HL-60/S4 treated with phorbol 12-myristate 13-acetate at 8.2 ng/mL for 4 days and 3 days (cell line): ENCODE data around the gene CIB1.
"Not testable (repeated sequence)": the region's sequence is repeated elsewhere in the genome, so short reads cannot be mapped to it uniquely, and the experiment has no call there.

Experiments
- in situ Hi-C: fragments of 300-500 bp; cut with MboI; formaldehyde crosslinking; loops from 2 replicates; pipeline ENCODE4 v1.15.0; 2022; ENCODE audit warnings: low sequenced_read_pairs

CIB1 gene

DNA sequence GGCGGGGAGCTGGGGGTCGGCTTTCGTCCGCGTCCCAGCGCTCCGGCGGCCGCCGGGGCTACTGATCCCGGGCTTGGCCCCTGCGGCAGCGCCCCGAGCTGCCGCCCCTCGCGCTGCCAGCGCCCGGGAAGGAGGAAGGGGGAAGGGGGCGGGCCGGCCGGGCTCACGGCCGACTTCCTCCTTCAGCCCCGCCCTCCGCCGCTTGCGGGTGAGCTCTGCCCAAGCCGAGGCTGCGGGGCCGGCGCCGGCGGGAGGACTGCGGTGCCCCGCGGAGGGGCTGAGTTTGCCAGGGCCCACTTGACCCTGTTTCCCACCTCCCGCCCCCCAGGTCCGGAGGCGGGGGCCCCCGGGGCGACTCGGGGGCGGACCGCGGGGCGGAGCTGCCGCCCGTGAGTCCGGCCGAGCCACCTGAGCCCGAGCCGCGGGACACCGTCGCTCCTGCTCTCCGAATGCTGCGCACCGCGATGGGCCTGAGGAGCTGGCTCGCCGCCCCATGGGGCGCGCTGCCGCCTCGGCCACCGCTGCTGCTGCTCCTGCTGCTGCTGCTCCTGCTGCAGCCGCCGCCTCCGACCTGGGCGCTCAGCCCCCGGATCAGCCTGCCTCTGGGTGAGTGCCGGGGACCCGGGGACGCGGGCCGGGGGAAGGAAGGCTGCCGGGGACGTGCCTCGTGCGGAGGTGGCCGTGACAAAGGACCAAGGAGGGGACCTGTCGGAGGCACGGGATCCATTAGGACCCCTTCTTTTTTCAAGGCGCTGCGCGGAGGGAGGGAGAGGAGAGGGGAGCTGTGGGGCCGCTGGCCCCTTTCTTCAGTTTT lies 32.4 kb downstream of the CIB1 start, which contains the start of gene SEMA4B:
TSS of gene SEMA4B (plus strand) at position 201 of the 814 bp plus-strand sequence. CDS start at position 450, 249 bp downstream.
- in situ Hi-C loops: no loop called here

DNA sequence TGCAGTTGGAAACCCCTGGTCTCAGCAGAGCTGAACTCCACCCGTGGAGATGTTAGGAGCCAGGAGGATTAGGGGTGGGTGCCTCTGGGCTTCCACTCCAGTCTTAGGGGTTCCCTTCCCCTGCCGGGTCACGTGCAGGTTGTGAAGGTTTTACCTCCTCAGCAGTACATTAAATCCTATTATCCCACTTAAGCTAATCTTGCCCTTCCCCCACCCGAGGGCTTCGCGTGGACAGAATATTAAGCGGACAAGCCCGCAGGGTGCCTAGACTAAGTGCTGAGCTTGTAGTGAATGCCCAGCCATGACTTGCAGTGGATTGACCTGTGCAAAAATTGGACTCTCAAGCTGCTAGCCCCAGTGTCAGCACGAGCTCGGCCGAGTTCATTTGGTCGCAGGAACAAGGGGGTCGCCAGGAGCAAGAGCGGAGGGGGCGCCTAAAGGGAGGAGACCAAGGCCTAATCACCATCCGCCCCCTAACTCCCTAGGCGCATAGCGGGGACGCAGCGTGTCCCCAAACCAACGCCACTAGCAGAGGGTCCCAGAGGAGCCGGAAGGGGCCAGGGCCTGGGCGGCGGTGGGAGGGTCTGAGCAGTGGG lies 33.1 kb downstream of the CIB1 start:
- in situ Hi-C loops: no loop called here

DNA sequence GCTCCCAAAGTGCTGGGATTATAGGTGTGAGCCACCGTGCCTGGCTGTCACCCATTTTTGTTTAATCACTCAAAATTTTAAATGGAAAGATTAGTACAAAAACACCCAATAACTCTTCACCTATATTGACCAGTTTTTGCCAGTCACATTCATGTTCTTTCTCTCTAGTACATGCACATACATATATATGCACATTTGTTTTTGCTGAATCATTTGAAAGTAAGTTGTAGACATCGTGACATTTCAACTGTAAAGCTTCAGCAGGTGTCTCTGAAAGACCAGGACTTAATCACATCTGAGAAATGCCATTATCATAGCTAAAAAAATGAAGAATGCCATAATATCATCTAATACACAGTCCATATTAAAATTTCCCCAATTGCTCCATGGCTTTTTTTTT lies 39.1 kb downstream of the CIB1 start:
- in situ Hi-C loops: no loop called here

DNA sequence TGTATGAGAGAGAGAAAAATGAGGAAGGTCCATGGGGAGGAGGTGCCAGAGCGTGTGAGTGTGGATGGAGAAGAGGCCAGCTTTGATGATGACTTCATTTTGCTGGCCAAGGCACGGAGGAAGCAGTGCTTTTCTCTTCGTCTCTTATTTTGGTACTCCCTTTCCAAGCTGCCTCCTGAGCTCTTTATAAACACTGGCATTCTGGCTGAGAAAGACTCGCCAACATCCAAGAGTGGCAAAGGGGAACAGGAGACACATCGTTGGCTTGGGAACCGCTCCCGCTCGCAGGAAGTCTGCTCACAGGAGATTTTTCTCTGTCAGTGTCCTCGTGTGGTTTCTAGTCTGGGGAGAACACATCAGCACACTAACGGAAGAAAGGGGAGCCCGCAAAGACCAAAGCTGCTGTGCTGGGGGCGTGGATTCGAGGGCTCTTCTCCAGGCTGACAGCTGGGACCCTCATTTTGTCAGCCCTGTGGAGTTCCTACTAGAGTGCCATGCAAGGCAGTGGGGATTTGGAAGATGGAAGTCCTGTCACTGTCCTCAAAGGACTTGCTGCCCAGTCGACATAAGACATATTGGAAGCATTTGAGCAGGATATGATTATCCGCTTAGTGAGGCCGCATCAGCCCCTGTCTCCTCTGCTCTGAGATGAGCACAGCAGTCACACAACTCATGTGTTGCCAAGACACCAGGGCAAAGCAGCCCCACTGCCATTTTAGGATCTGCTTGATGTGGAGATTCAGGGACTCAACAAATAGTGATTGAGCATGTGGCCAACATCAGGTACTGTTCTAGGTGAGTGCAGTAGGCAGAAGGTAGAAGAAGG lies 40.6 kb downstream of the CIB1 start:
- in situ Hi-C loops: no loop called here

DNA sequence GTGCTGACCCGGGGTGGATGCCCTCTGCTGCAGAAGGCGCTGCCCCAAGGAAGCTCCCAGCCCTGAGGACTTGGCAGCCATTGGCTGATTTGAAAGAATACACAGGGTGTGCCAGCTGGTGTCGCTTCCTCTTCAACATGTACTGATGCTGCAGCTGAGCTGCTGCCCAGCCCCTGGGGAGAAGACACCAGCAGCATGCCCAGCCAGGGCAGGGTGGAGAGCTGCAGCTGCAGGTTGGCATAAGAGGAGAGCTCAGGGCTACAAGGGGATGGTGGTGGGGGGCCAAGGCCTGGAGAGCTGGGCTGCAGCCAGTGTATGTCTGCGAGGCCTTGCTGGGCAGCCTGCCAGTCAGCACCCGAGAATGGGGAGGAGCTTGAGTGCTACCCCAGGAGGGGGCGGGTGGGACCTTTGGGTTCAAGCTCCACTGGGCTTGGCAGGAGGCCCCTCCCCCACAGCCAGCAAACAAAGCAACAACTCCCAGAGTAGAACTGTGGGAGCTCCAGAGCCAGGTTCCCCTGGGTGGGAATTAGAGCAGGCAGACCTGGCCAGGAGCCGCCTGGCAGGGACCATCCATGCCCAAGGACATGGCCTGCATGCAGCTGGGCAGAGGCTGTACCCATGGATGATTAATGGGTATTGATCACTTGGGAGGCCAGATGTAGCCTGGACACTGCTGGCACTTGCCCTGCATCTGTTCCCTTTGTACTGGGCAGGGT lies 41.8 kb downstream of the CIB1 start:
- in situ Hi-C loops: no loop called here

DNA sequence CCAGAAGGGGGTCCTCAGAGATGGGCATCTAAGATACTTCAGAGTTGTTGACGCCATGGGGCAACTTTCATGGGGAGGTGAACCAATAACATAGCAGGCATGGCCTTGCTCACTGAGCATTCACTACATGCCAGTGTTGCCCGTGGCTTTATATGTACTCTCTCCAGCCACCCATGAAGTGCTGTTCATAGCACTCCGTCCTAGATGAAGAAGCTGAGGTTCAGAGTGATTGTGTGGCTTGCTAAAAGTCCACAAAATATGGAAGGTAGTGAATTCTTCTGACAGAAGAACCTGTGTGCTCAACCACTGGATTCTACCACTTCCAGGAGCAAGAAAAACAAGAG lies 42.4 kb downstream of the CIB1 start:
- in situ Hi-C loops: no loop called here

DNA sequence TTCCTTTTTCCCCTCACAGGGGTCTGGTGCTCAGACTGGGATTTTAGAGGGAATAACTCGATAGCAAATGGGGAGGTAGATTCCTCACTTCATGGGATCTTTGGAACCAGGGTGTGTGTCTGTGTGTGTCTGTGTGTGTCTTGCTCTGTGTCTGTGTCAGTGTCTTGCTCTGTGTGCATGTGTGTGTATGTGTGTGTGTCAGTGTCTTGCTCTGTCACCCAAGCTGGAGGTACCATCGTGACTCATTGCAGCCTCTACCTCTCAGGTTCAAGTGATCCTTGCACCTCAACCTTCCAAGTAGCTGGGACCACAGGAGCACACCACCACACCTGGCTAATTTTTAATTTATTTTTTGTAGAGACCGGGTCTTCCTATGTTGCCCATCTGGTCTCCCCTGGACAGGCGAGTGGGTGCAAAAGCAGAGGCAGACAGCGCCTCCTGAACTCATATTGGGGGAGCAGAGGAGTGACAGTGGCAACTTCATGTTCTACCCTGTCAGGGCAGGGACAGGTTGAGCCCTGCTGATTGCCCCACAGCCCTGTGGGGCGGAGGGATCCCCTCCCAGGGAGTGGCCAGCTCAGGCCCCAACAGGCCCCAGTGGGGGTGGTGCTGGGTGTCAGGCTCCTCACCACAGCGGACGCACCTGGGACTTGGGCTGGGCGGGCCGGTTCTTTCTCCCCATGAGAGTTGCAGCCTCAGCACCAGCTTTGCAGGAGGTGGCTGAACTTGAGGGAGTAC lies 43.0 kb downstream of the CIB1 start:
- in situ Hi-C loops: no loop called here

DNA sequence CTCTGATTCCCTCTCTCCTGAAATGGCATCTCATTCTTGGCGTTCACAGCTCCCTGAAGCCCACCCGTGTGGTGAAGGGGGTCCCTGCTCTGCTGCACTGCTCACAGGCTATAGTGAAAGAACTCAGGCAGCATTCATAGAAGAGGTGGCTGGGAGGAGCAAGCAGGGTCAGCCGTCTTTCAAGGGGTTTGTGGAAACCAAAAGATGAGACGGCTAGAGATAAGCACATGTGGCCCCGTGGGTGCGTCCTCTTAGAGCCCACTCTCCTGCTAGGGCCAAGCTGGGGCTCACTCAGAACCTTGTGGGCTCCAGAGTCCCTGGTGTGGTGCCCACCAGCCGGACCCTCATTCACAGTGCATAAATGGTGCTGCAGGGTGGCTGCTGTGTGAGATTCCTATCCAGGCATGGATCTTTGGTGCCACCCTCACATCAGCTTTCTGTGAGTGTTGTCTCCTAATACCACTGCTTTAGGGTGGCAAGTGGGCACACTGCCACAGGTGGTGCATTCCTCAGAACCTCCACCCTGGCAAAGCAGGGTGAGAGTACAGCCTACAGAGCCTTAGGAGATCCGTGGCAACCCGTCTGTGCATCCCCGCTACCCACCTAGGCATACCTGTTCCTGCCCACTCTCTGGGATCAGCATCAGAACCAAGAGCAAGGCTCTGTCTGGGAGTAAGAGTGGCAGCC lies 43.8 kb downstream of the CIB1 start:
- in situ Hi-C loops: no loop called here

DNA sequence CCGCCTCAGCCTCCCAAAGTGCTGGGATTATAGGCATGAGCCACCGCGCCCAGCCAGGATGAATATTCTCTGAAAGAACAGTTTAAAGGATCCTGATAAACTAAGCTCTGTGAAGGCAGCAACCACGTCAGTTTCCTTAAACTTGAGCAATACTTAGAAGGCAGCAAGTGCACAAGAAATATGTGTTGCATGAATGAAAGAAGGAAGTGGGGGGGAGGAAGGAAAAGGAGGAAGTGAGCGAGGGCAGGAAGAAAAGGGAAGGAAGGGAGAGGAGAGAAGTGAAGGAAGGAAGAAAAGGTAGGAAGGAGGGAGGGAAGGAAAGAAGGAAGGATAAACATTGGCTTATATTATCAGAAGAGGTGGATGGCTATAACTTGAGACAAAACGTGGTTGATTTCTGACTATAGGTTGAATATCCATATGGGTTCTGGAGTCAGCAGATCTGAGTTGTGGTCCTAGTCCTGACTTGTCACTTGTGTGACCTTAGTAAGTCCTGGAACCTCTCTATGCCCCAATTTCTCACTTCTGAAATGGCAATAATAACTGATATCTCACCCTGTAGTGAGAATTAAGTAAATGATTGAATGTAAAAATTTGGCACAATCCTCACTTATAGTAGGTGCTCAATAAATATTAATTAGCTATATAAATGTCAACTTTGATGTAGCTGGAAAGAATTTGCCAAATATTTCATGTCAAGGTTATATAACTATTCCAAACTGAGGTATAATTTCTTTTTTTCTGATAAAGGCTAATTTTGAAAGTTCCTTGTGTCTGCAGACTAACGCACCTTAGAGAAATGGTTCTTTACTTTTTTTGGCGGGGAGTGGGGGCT lies 44.6 kb downstream of the CIB1 start:
- in situ Hi-C loops: no loop called here

DNA sequence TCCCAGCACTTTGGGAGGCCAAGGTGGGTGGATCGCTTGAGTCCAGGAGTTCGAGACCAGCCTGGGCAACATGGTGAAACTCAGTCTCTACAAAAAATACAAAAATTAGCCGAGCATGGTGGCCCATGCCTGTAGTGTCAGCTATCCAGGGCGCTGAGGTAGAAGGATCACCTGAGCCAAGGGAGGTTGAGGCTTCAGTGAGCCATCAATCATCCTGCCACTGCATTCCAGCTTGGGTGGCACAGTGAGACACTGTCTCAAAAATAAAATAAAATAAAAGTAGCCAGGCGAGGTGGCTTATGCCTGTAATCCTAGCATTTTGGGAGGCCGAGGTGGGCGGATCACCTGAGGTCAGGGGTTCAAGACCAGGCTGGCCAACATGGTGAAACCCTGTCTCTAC lies 45.7 kb downstream of the CIB1 start:
- in situ Hi-C loops: not testable (repeated sequence)

DNA sequence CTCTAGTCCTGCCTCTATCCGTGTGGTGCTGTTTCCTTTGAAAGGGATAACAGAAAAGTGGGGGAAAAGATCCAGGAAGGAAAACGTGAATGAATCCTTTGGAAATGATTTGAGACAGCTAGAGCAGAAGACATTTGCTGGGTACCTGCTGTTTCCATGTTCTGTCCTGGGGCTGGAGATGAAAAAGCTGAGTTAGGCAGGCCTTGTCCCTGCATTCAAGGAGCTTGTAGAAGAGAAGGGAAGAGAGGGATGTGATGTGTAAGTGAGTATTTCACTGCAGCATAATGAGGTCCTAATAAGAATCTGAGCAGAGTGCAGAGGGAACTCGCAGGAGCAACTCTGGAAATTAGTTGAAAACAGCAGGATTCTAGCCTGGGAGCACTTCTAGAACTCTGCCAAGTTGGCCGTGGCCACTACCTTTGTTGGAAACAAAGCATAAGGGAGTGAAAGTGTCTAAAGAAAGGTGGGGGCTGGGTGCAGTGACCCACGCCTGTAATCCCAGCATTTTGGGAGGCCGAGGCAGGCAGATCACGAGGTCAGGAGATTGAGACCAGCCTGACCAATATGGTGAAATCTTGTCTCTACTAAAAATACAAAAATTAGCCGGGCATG lies 46.4 kb downstream of the CIB1 start:
- in situ Hi-C loops: no loop called here

DNA sequence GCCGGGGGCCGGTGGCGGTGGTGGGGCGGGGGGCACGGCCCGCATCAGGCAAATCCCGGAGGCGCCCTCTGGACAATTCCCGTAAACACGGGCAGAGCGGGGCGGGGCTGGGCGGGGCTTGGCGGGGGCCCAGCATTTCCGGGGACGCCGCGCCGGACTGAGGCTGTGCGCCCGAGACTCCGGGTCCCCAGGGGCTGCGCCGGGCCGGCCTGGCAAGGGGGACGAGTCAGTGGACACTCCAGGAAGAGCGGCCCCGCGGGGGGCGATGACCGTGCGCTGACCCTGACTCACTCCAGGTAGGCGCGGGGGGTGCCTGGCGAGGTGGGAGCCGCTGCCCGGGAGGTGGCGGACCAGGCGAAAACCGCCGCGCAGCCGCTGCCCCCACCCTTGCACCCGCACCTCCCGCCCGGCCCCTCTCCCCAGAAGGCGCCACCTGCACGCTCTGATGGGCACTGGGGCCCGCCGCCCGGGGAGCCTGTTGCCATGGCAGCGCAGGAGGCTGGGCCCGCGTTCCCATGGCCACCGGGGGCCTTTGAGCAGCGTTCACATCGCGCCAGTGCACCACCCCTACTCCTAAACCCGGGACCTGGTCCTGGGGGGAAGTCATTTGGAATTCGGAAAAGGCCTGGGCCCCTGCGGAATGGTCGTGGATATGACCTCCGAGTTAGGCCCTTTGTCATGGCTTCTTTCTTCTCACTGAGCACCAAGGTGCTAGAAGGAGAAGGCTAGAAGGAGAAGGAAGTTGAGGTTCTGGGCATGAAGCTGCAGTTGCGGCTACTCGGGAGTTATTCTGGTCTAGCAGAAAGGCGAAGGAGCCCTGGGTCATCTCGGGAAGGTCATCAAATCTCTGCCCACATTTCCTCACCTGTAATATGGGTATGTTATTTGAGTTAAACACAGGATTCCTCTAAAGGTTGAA lies 48.7 kb downstream of the CIB1 start:
- in situ Hi-C loops: no loop called here

DNA sequence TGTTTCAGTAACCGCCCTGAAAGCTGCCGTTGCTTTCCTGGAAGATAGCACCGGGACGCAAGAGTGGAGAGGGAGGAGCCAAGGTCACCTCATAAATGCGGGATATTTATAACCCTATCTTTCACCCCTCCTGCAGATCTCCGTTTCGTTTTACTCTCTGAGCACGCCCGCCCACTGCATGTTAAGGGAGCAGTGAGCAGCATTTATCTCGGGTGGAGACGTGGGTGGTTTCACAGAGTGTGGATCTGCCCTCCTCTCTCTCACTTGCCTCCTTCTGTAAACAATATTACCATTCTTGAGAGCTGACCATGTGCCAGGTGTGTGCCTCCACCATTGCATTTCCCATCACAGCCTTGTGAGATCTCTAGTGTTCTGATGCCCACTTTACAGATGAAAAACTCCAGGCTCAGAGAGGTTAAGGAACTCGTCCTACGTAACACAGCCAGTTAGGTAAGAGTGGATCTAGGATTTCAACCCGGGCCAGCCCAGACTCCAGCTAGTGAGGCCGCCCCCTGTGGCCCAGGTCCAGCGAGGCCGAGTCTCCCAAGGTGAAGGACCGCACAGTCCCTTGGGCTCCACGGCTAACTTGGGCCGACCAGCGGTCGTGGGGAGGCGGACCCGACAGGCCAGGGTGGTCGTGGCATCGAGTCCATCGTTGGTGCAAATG lies 49.5 kb downstream of the CIB1 start:
- in situ Hi-C loops: no loop called here

DNA sequence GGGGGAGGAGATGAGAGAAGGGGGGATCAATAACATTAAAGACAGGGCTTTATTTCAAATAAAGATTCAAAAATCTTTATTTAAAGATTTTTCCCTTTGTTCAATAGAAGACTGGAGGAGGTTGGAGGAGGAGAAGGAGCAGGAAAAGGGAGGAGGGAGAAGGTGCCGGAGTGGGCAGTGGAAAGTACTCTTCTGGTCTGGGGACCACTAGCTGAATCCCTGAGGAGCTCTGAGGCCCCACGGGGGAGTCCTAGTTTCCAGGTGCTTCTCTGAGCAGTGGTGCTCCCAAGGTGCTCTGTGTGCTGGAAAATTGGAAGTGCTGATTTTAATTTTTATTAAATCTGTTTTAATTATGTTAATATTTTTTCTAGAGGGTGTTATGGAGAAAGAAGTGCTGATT lies 52.0 kb downstream of the CIB1 start:
- in situ Hi-C loops: no loop called here
